K562 (cell line): Measurements from ENCODE around the gene CHST14. TPM values are rescaled to one million over a fixed set of nuclear protein-coding genes. Genes with fewer than 3 reads are reported as not detected.

ENCODE experiments used
- ATAC-seq: fragments of 200-7000 bp; cut with Tn5 transposase; 3 replicates; pipeline ENCODE4 v1.9.1; 2020; ENCODE audit warnings: moderate library complexity
- BruUV-seq: library from RNA; stranded (reverse); fragments of 400-500 nt; replicated peaks from 2 replicates; lab custom pipeline; 2021; lab: Mats Ljungman, UMichigan
- CTCF ChIA-PET: fragments of 300-600 bp; formaldehyde crosslinking; extraction: SDS; loops from one replicate; lab custom pipeline; 2021; ENCODE audit warnings: low intra/inter-chr PET ratio; lab: Yijun Ruan, JAX
- POLR2A ChIA-PET: fragments of 300-600, 350-650 bp; sonication (Branson Sonifier 250); formaldehyde crosslinking; extraction: SDS; loops from one replicate; lab custom pipeline; 2021; ENCODE audit warnings: antibody characterized with exemption, inconsistent platforms; lab: Yijun Ruan, JAX
- DNase-seq, 4 experiments: peaks; one replicate each; pipeline versions ENCODE4 v3.0.0 to v3.0.0-alpha.2; 2011 to 2018; ENCODE audit warnings: low spot score in 3 of 4, mixed read lengths in 3 of 4; ENCODE audit errors: extremely low read depth in 1 of 4
- FAIRE-seq: peaks from 2 replicates; lab custom pipeline; 2011; peaks lifted over from hg19 to GRCh38; lab: Jason Lieb, UNC
- H2AFZ ChIP-seq: 2 replicates; pipeline ENCODE4 v1.6.0; 2011; ENCODE audit warnings: low read depth, low read length, control low read depth, inconsistent platforms
- H3K27ac ChIP-seq: fragments of 200-600 bp; 3 replicates; pipeline ENCODE4 v1.8.0; 2011; ENCODE audit warnings: low read depth, mild to moderate bottlenecking, control low read depth, inconsistent platforms, low read length, moderate library complexity, mixed read lengths; ENCODE audit errors: extremely low read depth
- H3K27me3 ChIP-seq, 2 experiments: fragments of 300-600 bp in 1 of 2; 2 replicates in 1 of 2; 3 replicates in 1 of 2; pipeline versions ENCODE4 v1.6.0 to v1.8.0; 2011; ENCODE audit warnings: inconsistent platforms in 2 of 2, low read length in 2 of 2, mild to moderate bottlenecking in 1 of 2, mixed read lengths in 1 of 2, moderate library complexity in 1 of 2; ENCODE audit not compliant: control insufficient read depth in 2 of 2, insufficient read depth in 2 of 2
- H3K36me3 ChIP-seq: fragments of 300-600 bp; 3 replicates; pipeline ENCODE4 v1.8.0; 2011; ENCODE audit warnings: mild to moderate bottlenecking, low read length, inconsistent platforms; ENCODE audit not compliant: control insufficient read depth, insufficient read depth
- H3K4me1 ChIP-seq, 2 experiments: fragments of 200-600 bp in 1 of 2; replicated peaks in 1 of 2; 2 replicates in 1 of 2; 3 replicates in 1 of 2; pipeline versions ENCODE4 v1.5.1 to v1.8.0; 2011; ENCODE audit warnings: inconsistent platforms in 2 of 2, low read length in 2 of 2, mild to moderate bottlenecking in 1 of 2, mixed read lengths in 1 of 2, moderate library complexity in 1 of 2; ENCODE audit not compliant: control insufficient read depth in 2 of 2, insufficient read depth in 2 of 2
- H3K4me2 ChIP-seq: 2 replicates; pipeline ENCODE4 v1.6.1; 2011; ENCODE audit warnings: low read length, control low read depth, inconsistent platforms, mixed read lengths; ENCODE audit not compliant: insufficient read depth
- H3K4me3 ChIP-seq: fragments of 200-600 bp; sonication (generic), shearing (Covaris generic); 2 replicates; pipeline ENCODE4 v1.5.1; 2016; ENCODE audit warnings: control low read depth, inconsistent platforms
- H3K79me2 ChIP-seq: fragments of 200-600 bp; 3 replicates; pipeline ENCODE4 v1.8.0; 2011; ENCODE audit warnings: low read length, inconsistent platforms; ENCODE audit not compliant: control insufficient read depth, insufficient read depth
- H3K9ac ChIP-seq, 2 experiments: 2 replicates each; pipeline versions ENCODE4 v1.6.0 to v1.6.1; 2011; ENCODE audit warnings: low read depth in 2 of 2, low read length in 2 of 2, control low read depth in 1 of 2, inconsistent platforms in 1 of 2, mild to moderate bottlenecking in 1 of 2, mixed read lengths in 1 of 2; ENCODE audit not compliant: insufficient read depth in 1 of 2
- H3K9me1 ChIP-seq: one replicate; pipeline ENCODE4 v1.6.0; 2011; ENCODE audit warnings: inconsistent platforms, mild to moderate bottlenecking, low read length, moderate library complexity; ENCODE audit not compliant: control insufficient read depth, insufficient read depth
- H3K9me3 ChIP-seq: replicated peaks from 2 replicates; pipeline ENCODE4 v1.5.1; 2011; ENCODE audit warnings: low read depth, low read length, inconsistent platforms; ENCODE audit not compliant: control insufficient read depth, insufficient read depth
- H4K20me1 ChIP-seq: replicated peaks from 2 replicates; pipeline ENCODE4 v1.6.1; 2011; ENCODE audit warnings: low read length, inconsistent platforms, mixed read lengths; ENCODE audit not compliant: control insufficient read depth, insufficient read depth
- CEBPB ChIP-seq: fragments of 450-650 bp; IDR thresholded peaks from 2 replicates; pipeline ENCODE4 v1.6.1; 2016; ENCODE audit warnings: missing genetic modification characterization, missing compliant biosample characterization
- ZBTB1 ChIP-seq: sonication (generic); formaldehyde crosslinking; IDR thresholded peaks from 2 replicates; pipeline ENCODE4 v1.8.1; 2023; ENCODE audit warnings: missing genetic modification reagents, low read depth, mild to moderate bottlenecking, borderline replicate concordance
- ZNF224 ChIP-seq: sonication (generic); formaldehyde crosslinking; IDR thresholded peaks from 2 replicates; pipeline ENCODE4 v1.8.0; 2022; ENCODE audit warnings: mild to moderate bottlenecking, missing genetic modification reagents
- WGBS: fragments of 100-300 bp; shearing (Covaris generic); methylation state at CpG from one replicate; pipeline ENCODE4 v1.1.6; 2016; ENCODE audit warnings: low coverage, mixed read lengths; ENCODE audit not compliant: insufficient coverage; ENCODE audit errors: missing lambda C conversion rate; 5-methylcytosine and 5-hydroxymethylcytosine counted together
- in situ Hi-C: fragments of 300-500 bp; cut with MboI; formaldehyde crosslinking; loops from 4 replicates; pipeline ENCODE4 v1.15.0; 2018; ENCODE audit warnings: inconsistent platforms, mixed read lengths
- intact Hi-C: fragments of 100-400 bp; cut with micrococcal nuclease; formaldehyde crosslinking; loops from 2 replicates; pipeline ENCODE4 v1.14.2; 2022
- polyA plus RNA-seq, 8 experiments: library from polyadenylated mRNA; depleted of rRNA in 4 of 8; stranded (reverse) in 5 of 8; unstranded in 3 of 8; fragments of >200 nt; fragmentation: Nextera tagmentation in 2 of 8; fragmentation: Illumina TruSeq in 1 of 8; extraction: Ambion mirVana in 2 of 8; extraction: Trizol in 1 of 8; gene quantifications; 2 replicates each; pipeline versions ENCODE4 v1.2.1 to v1.2.3, GENCODE V29; 2011 to 2014; ENCODE audit warnings: inconsistent platforms in 1 of 8, missing spikeins in 1 of 8
- total RNA-seq, 7 experiments: library from RNA; depleted of rRNA in 6 of 7; stranded (reverse); fragments of >200 nt in 6 of 7; fragmentation: Illumina TruSeq in 2 of 7; extraction: Trizol in 2 of 7; gene quantifications; 2 replicates each; pipeline versions ENCODE4 v1.2.1 to v1.2.3, GENCODE V29; 2011 to 2021; ENCODE audit warnings: low replicate concordance in 1 of 7
- TF ChIP-seq, protein P1 (sequence below): fragments of 250-450 bp; sonication (Bioruptor Pico); IDR thresholded peaks from 2 replicates; pipeline ENCODE4 v1.4.0; 2020; ENCODE audit warnings: mild to moderate bottlenecking, moderate library complexity
- TF ChIP-seq, protein P2 (sequence below): fragments of 250-450 bp; sonication (Bioruptor Pico); IDR thresholded peaks from 2 replicates; pipeline ENCODE4 v1.8.0; 2021; ENCODE audit warnings: borderline replicate concordance, mild to moderate bottlenecking, moderate library complexity; ENCODE audit not compliant: poor library complexity, severe bottlenecking

CHST14 gene
- total and polyA plus RNA-seq, 9 of the 15 experiments (the other 6 are each of a cell fraction or from before 2014, with no cell fraction given) = 1.6 to 12.1 (median 4.5) TPM

DNA sequence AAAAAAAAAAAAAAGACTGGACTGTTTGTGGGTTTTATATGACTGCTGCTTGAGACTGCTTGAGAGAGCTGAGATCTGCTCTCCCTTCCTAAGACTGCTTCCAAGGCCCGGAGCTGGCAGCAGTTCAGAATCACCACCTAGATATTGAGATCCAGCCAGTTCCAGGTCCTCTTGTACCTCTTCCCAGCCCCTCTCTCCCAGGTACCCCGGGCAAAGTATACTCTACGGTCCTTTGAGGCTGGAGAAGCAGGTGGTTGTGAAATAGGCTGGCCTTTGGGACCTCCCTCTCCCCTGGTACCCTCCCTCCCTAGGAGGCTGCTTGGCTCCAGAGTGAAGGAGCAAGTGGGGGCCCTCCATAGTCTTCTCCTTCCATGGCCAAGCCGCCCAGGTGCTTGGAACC, 42.6 kb upstream of the CHST14 start:
- ATAC-seq (no peak), DNase-seq (no peak), FAIRE-seq (no peak)
- Histone ChIP-seq H2AFZ (no peak overlapping the region), H3K9ac (peak overlapping the region; percentile 4 to 37; a peak in 1 of 4 replicates), H3K36me3 (no peaks in the 10 kb centered on the region), H3K27me3 (no peaks in the 10 kb centered on the region), H4K20me1 (no peaks in the 10 kb centered on the region), H3K79me2 (no peaks in the 10 kb centered on the region), H3K27ac (no peak overlapping the region), H3K9me1 (no peaks in the 10 kb centered on the region), H3K4me1 (peaks cover 28 to 32% of the 10 kb centered on the region in 2 experiments; a peak in 4 of 5 replicates), H3K4me3 (no peak overlapping the region), H3K9me3 (no peaks in the 10 kb centered on the region), H3K4me2 (no peak overlapping the region)
- in situ Hi-C loops (loop anchor here (10.0 kb wide), 2 partner anchors 213 to 373 kb away; no protein-coding TSS in a partner anchor), intact Hi-C loops (no loop called here)
- BruUV-seq = no TSS peak
- TF ChIP-seq, protein P1, sequence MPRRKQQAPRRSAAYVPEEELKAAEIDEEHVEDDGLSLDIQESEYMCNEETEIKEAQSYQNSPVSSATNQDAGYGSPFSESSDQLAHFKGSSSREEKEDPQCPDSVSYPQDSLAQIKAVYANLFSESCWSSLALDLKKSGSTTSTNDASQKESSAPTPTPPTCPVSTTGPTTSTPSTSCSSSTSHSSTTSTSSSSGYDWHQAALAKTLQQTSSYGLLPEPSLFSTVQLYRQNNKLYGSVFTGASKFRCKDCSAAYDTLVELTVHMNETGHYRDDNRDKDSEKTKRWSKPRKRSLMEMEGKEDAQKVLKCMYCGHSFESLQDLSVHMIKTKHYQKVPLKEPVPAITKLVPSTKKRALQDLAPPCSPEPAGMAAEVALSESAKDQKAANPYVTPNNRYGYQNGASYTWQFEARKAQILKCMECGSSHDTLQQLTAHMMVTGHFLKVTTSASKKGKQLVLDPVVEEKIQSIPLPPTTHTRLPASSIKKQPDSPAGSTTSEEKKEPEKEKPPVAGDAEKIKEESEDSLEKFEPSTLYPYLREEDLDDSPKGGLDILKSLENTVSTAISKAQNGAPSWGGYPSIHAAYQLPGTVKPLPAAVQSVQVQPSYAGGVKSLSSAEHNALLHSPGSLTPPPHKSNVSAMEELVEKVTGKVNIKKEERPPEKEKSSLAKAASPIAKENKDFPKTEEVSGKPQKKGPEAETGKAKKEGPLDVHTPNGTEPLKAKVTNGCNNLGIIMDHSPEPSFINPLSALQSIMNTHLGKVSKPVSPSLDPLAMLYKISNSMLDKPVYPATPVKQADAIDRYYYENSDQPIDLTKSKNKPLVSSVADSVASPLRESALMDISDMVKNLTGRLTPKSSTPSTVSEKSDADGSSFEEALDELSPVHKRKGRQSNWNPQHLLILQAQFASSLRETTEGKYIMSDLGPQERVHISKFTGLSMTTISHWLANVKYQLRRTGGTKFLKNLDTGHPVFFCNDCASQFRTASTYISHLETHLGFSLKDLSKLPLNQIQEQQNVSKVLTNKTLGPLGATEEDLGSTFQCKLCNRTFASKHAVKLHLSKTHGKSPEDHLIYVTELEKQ = no peak
- TF ChIP-seq ZBTB1 (CRISPR knock-in tag) (no peak), ZNF224 (no peak), CEBPB (tag) (0 out of 2 replicates have a peak, but pooled peaks have one; percentile 17)
- TF ChIP-seq, protein P2, sequence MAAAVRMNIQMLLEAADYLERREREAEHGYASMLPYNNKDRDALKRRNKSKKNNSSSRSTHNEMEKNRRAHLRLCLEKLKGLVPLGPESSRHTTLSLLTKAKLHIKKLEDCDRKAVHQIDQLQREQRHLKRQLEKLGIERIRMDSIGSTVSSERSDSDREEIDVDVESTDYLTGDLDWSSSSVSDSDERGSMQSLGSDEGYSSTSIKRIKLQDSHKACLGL = no peak
- WGBS = 62% methylated on average over 4 of the region's 4 CpGs
- CTCF ChIA-PET = no interaction called here
- POLR2A ChIA-PET = interaction anchor here (0.6 to 3.4 kb wide), 3 partner anchors 11 to 518 kb away, joined by 3 to 16 read pairs (median 4); partner anchors contain the start of gene BAHD1
